Mucosa of gallbladder (tissue), 1 donor: ENCODE results near the gene PLA2G5. TPM values are rescaled to one million over a fixed set of nuclear protein-coding genes. Genes with fewer than 3 reads are reported as not detected.

ENCODE experiments used
- DNase-seq: peaks from one replicate; pipeline ENCODE4 v3.0.0-alpha.2; 2020; ENCODE audit warnings: low spot score
- total RNA-seq: library from RNA; stranded (reverse); gene quantifications from one replicate; pipeline ENCODE4 v1.2.1, GENCODE V29; 2021
- donor health status: DM: no; HTN: no; CAD: no.

The PLA2G5 gene
- total RNA-seq, 1 donor from 2014 or later, result 4.9 TPM

- DNase-seq, result no peak
Observed at GRCh38 chr1:20068722-20069121, 1.3 kb upstream of the PLA2G5 start.

DNA sequence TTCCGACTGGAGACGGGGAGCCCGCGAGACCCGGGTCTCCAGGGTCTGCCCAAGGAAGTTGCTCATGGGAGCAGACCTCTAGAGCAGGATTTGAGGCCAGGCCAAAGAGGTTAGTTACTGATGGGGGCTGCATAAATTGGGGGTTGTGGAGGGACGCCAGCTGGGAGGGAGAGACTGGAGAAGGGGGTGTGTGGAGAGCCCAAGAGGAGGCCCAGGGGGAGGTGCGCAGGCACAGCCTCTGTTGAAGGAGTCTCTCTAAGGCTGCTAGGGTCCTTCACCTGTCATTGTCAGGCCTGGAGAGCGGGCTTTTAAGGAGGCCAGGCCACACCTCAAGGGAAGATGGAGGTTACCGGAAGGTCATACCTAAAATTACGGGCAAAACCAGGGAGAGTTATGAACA is 363 bp downstream of the PLA2G5 start:
- DNase-seq, result no peak

DNA sequence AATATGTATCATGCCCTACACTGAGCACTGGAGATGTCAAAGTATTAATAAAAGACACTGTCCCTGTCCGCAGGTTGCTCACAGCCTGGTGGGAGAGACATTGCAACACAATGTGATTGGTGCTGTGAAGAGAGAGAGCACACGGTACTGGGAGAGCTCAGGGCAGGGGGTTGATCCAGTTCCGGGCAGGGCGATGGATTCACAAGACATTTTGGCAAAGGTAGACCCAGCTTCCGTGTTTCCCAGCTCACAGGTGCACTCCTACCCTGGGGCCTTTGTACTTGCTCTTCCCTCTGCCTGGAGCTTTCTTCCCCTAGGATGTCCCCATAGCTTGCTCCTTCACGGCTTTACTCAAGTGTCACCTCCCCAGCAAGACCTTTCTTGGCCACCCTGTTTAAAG is 1.4 kb downstream of the PLA2G5 start:
- DNase-seq, result no peak

GRCh38 chr1:20072771-20073170 is 2.8 kb downstream of the PLA2G5 start:
- DNase-seq, result no peak

DNA sequence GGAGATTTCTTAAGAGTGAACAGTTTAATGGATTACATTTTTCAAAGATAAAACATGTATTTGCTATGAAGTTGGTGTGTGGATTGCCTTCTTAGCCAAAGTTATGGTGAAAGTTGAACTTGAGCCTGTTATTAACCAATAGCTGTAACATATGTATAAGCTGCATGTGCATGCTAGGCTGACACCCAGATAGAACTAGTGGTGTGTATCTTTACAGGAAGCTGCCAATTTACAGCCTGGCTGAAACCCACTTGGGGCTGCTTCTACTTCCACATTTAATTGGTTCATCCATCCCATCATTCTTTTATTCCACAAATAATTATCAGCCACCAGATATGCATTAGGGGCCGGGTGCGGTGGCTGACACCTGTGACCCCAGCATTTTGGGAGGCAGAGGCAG is 3.3 kb downstream of the PLA2G5 start:
- no peak for DNase-seq

- no peak for DNase-seq
Observed at GRCh38 chr1:20074055-20074724, 4.2 kb downstream of the PLA2G5 start.

DNA sequence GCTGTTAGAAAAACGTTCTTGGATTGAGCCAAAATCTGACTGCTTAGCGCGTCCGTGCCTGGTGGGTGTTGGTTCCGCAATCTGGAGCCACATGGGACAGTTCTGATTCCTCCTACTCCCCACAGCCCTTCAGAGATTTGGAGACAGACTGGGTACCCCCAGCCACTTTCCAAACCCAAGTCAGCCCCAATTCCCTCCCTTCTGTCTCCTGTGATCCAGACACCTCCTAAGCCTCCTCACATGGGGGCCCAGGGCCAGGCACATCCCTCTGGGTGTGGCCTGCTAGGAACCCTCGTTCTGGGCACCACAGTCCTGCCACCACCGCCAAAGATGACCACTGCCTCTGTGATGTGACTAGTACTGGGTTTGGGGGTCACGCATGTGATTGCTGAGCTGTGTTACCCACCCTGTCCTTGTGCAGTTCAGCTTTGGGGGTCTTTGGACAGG is 4.8 kb downstream of the PLA2G5 start:
- DNase-seq, result no peak

DNA sequence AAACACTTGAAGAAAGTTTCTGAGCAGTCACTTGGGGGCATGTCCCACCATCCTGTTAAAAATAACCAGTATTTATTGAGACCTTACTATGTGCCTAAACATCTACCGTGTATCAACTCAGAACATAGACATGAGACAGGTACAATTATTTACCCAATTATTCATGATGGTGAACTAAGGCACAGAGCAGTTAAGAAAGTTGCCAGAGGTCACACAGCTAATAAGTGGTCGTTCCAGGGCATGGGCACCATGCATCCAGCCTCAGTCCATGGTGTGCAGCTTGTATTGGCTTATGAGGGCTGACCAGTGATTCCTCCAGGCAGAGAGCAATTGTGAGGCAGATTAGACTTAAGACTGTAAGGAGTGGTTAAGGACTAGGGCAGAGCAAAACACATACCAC is 5.4 kb downstream of the PLA2G5 start:
- no peak for DNase-seq

DNA sequence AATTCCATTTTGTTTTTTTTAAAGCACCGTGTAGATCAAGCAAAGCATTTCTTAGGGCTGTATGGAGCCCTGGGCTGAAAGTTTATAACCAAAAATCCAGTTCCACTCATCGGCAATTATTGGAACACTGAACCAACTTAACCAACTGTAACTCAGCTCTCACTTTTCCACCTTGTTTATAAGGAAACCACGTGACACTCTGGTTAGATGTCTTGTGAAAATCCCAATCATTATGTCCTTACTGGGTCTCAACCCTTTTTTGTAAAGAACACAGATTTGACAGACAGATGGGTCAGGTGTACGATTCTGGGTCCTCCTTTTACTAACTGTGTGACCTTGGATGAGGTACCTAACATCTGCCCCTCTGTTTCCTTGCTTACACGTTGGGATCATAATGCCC is 6.2 kb downstream of the PLA2G5 start:
- no peak for DNase-seq

DNA sequence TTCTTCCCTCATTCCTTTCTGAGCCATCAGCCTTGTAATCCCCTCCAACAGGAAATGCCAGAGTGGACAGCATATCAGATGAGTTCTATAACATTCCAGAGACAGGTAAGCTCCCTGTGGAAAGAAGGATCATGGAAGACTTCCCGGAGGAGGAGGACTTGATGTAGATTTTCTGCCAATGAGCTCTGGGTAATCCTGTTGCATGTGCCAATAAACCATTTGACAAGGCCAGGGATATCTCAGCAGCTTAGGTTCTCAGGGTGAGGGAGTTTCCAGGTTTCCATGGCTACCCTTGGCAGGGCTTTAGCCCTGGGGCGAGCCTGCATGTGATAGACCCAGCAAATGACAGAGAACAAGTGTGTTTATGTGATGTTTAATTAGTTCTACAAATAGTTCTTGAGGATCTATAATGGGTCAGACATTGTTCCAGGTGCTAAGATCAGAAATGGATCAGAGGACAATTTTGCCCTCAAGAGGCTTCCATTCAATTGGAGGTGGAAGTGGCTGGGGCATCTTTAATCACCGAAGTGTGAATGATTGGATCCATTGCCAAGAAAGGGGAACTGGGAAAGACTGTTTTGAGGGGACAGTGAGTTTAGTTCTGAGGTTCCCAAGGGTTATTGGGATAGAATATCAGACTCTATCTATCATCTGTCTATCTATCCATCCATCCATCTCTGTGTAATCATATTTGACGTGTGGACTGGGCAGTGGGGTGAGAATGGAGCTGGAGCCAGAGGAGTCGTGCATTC is 6.9 kb downstream of the PLA2G5 start:
- DNase-seq, result no peak

DNA sequence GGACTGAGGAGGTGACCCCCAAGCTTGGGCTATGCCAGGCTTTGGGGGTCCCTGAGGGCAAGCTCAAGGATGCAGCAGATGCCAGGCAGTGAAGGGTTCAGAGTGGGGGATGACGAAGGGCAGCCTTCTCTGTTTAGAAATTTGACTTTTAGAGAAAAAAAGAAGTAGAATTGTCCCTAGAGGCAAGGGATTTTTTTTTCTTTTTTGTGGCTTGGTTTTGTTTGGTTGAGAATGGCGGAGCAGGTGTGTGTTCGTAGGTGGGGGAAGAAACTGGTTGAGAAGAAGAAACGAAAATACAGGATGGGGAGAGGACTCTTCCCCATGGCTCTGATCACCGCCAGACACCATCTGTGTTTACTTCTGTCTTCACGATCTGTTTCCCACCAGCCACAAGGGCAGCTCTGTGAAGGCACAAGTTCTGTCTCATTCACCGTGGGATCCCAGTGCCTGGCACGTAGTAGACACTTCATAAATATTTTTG is 8.2 kb downstream of the PLA2G5 start:
- DNase-seq, result no peak

DNA sequence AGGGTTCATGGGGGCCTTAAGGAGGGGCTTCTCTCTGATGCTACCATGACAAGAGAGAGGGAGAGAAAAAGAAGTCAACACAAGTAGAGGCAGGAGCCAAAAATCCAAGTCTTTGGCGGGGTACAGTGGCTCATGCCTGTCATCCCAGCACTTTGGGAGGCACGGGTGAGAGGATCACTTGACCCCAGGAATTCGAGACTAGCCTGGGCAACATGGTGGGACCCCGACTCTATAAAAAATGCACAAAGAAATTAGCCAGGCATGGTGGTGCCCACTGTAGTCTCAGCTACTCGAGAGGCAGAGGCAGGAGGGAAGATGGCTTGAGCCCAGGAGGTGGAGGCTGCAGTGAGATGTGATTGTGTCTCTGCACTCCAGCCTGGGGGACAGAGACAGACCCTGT is 8.7 kb downstream of the PLA2G5 start:
- no peak for DNase-seq

- no peak for DNase-seq
Observed at GRCh38 chr1:20079661-20080305, 9.8 kb downstream of the PLA2G5 start.

DNA sequence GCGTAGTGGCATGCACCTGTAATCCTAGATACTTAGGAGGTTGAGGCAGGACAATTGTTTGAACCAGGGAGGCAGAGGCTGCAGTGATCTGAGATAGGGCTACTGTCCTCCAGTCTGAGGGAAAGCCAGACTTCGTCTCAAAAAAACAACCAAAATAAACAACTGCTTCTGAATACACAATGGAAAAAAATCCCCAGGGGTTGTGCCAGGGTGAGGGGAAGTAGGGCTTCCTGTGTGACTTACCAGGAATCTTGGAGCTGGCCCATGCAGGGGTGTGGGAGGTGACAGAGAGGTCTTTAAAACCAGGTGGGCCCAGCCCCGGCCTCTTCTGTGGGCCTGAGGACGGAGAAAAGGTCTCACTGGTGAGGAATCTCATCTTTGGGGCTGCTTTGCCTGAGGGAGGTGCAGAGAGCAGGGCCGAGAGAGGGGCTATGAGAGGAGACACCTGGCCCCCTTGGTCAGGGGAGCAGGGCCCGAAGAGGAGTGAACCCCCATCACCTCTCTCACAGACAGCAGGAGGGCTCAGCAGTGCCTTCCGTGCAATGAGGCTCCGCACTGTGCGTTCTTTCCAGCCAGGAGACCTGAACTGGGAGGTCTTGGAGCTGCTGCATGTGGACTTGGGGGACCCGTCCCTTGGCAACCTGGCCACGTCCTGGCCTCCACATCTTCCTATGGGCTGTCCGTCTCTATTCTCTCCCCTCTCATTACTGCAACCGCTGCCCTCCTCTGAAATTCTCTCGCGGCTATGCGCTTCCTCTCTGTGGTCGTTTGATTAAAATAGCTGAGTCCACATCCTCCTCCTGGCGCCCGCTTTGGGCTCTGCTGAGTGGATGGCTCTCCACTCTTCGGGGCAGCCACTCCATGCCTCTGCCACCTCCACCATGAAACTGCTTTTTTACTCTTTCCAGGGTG is 10.7 kb downstream of the PLA2G5 start:
- DNase-seq, result no peak

- DNase-seq, result no peak
Observed at GRCh38 chr1:20081353-20081810, 11.4 kb downstream of the PLA2G5 start.

- no peak for DNase-seq
Observed at GRCh38 chr1:20082772-20083171, 12.8 kb downstream of the PLA2G5 start.

DNA sequence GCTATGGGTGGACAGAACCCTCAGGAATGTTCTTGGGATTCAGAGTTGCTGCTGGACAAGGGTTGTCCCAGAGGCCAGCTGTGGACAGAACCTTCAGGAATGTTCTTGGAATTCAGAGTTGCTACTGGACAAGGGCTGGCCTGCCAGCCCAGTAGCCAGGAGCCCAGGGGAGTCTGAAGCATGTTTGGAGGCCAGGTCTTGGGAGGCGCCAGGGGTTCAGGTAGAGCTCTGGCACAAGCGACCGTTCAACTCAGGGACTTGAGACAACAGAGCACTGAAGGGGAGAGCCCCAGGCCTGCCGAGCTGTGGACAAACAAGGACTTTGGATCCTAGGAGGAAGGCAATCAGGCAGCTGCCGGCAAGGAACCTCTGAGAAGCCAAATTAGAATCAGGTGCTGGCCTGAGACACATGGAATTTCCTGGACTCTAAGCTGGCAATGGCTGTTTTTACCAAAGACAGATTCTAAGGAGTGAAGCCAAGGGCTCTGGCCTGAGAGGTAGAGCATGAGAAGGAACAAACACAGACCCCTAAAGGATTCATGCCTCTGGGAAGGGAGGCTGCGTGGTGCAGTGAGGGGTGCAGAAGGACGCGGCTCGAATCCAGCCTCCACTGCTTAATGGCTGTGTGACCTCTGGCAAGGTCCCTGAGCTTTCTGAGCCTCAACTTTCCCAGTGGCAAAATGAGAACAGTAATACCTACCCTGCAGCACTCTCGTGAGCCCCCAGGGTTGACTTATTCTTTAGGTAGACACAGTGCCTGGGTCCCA is 13.4 kb downstream of the PLA2G5 start:
- DNase-seq, result no peak

- DNase-seq, result no peak
Observed at GRCh38 chr1:20086800-20087199, 16.8 kb downstream of the PLA2G5 start.

GRCh38 chr1:20087668-20088067 is 17.7 kb downstream of the PLA2G5 start:
- DNase-seq, result no peak

- DNase-seq, result no peak
Observed at GRCh38 chr1:20089328-20090077, 19.5 kb downstream of the PLA2G5 start.
